Measurements from ENCODE around the gene STARD3.

- TF ChIP-seq CTCF (conservative IDR thresholded peaks at IDR 0.05) (peak; percentile 94), EZH2 (IDR thresholded peaks at IDR 0.05; ENCODE audit: low read depth) (no peak)
These were observed 2.5 kb upstream of the STARD3 start for GRCh38 chr17:39634384-39634871.

All from PC-9 (cell line).